ENCODE results near the gene MPO. TPM values are rescaled to one million over a fixed set of nuclear protein-coding genes. Genes with fewer than 3 reads are reported as not detected.

Gene MPO
- total RNA-seq: 93.6 TPM

GRCh38 chr17:58280480-58281217, at the start of gene MPO:
TSS of gene MPO (minus strand) at chr17:58280935. CDS start at chr17:58280758, 177 bp downstream.

GRCh38 chr17:58328195-58329034, 47.7 kb upstream of the MPO start, which contains the start of gene TSPOAP1:
TSS of gene TSPOAP1 (minus strand) at chr17:58328795. CDS start at chr17:58327920, 875 bp downstream.

GRCh38 chr17:58238147-58238634, 42.5 kb downstream of the MPO start, which contains the start of gene LPO:
TSS of gene LPO (plus strand) at chr17:58238584. CDS start at chr17:58242980, 4,396 bp downstream.

Other genes starting within 250 kb of the MPO start
- gene DYNLL2, start 197.5 kb downstream of the MPO start, total RNA-seq: 27.5 TPM
- gene OR4D1, start 132.6 kb downstream of the MPO start, total RNA-seq: not detected
- not detected for gene OR4D2, start 114.0 kb downstream of the MPO start, total RNA-seq
- gene EPX, start 88.2 kb downstream of the MPO start, total RNA-seq: 1.3 TPM
- 28.7 TPM for gene MKS1, start 61.7 kb downstream of the MPO start, total RNA-seq
- not detected for gene LPO, start 42.4 kb downstream of the MPO start, total RNA-seq
- 29.1 TPM for gene TSPOAP1, start 47.9 kb upstream of the MPO start, total RNA-seq
- gene SUPT4H1, start 71.3 kb upstream of the MPO start, total RNA-seq: 53.1 TPM
- 14.8 TPM for gene RNF43, start 136.6 kb upstream of the MPO start, total RNA-seq
- 0.41 TPM for gene HSF5, start 207.5 kb upstream of the MPO start, total RNA-seq
- 58.2 TPM for gene MTMR4, start 233.7 kb upstream of the MPO start, total RNA-seq

Data from metanephros (tissue), 1 donor.